Stimulated activated CD4-positive, alpha-beta T cell treated with anti-CD3 and anti-CD28 coated beads, Interleukin-1b, Interleukin-23, amount 100 ng/mL, for 24 hours (primary cell): ENCODE results near the gene MRM2.

Experiments used
- DNase-seq, 4 experiments: peaks; one replicate each; pipeline ENCODE4 v3.0.0-alpha.2; 2020; ENCODE audit warnings: low read depth in 4 of 4, low spot score in 1 of 4

Gene MRM2

DNA sequence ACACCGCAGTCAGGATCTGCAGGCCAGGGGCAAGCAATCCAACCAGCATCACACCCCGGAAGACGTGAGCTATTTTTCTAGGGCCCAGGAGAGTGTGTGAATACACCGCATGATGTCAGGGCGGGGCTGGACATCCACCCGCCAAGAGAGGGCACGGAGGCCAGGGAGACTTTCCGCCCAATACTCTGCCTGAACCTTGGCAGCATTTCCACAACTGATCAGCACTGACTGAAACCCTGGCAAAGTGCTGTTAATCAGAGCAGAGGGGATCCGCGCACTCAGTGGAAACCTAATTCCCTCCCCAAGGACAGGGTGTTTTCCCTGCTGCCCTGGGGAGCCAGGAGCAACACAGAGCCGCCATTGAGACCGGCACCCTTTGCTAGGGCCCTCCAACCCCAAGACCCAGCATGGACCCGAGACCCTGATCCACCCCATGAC is 17.5 kb downstream of the MRM2 start:
- no peak for DNase-seq

DNA sequence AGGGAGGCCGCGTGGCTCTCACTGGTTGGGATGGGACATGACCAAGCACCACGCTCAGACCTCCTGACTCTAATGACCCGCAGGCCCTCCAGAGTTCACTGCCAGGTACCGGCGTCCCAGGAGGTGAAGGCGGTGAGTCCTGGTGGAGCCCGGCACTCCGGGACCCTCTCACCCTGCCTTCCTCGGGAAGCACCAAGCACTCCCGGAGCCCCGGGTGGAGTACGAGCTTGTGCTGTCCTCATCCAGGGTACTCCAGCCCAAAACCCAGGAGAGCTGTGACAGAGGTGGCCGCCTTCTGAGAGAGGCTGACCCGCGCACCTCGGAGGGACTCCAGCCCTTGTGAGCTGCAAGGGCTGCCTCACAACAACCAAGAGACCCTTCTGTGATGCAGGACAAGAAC is 18.7 kb downstream of the MRM2 start:
- no peak for DNase-seq

DNA sequence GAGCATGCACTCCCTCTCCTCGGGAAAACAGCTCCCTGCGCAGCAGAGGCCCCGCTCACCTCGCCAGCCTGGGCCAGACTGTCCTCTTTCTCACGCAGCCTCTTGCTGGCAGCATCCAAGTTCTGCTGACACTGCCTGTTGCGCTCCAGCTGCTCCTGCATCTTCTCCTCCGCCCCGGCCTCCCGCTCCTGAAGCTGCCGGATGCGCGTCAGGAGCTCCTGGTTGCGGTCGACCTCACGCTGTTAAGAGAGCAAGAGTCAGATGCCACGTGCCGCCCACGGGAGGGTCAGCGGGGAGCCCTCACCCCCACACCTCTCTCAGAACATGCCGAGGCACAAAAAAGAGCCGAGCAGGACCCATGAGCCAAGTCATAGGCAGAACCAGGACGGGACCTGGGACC is 19.5 kb downstream of the MRM2 start:
- no peak for DNase-seq

DNA sequence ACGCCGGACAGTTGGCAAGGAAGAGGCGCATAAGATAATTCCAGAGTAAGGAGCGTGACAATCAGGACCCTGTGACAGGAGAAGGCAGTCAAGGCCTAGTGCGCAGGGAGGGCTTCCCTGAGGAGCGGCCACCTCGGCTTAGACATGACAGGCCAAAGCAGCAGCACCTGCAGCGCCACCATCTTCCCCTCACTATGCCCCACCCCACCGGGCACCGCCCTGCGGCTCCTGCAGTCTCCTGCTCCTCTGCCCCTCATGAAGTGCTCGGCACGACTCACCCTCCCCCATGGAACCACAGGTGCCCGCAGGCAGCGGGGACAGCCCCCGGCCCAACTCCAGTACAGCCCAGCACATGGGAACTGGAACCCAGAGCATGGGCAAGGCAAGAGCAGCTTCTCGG is 21.1 kb downstream of the MRM2 start:
- no peak for DNase-seq

DNA sequence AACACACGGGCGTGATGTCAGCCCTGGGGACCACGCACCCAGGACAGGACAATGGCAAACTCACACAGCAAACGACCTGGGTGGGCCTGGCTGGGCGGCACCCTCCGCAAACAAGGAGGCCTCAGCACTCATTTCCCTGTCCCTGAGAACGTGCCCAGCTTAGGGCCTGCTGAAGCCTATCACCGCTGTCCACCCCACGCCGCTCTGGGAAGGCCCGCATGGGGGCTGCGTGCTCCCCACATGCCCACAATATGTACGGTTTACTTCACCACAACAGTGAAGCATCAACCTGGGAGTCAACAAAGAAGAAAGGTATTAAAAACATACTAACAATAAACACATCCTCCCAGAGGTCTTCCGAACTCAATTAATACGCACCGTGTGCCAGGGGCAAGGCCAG is 21.5 kb downstream of the MRM2 start:
- no peak for DNase-seq

DNA sequence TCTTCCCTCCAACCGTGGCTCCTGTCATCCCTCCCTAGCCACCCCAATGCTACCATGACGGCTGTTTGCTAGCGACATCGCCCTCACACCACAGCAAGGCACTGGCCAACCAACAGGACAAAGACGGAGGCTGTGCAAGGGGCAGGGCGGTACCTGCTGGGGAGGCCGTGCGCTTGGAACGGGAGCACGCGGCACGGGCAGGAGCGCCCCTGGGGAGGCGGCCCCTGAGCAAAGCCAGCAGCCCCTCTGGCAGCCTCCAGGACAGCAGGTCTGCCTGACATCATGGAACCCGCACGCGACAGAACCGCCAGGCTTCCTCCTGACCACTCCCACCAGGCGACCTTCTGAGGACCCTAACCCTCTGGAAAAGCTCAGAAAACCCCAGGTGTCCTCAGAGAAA is 22.0 kb downstream of the MRM2 start:
- no peak for DNase-seq

DNA sequence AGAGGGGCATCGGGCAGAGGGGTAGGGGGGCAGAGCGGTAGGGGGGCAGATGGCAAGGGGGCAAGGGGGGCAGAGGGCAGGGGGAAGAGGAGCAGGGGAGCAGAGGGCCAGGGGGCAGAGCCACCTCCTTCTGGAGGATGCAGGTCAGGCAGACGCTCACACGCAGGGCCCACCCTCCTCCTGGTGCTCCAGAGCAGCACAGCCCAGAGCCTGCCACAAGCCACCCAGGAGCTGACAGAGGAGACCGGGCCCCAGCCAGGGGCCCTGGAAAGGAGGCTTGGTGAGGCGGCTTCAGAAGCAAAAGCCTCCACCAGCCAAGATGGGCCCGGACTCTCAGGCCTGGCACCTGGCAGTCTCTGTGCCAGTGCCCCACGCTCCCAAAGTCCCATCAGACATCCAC is 22.4 kb downstream of the MRM2 start:
- no peak for DNase-seq

DNA sequence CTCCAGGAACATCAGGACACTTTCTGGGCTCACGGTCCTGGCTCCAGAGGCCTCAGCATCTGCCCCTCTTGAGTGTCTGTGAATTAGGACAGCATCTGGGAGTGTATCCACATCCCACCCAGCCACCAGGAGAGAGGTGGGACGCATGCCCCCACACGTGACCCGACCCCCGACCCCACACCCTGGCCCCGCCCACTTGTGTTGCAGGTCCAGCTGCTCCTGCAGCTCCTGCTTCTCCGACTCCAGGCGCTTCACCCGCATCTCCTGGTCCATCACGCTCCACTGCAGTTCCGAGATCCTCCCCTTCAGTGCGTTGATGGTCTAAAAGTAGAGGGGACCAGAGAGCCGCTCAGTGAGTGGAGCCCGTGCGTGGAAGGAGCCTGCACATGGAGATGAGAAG is 22.9 kb downstream of the MRM2 start:
- no peak for DNase-seq

DNA sequence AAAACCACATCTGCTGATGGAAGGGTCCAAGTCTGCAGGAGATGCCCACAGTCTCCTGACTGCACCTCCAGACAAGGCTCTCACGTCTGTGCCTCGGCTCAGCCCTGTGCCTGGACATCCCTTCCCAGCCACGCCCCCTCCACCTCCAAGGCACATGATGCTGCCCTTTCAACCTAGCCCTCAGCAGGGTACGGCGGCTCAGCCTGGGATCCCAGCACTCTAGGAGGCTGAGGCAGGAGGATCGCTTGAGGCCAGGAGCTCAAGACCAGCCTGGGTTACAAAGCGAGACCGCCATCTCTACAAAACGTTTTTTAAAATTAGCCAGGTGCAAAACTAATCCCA is 23.6 kb downstream of the MRM2 start:
- no peak for DNase-seq

DNA sequence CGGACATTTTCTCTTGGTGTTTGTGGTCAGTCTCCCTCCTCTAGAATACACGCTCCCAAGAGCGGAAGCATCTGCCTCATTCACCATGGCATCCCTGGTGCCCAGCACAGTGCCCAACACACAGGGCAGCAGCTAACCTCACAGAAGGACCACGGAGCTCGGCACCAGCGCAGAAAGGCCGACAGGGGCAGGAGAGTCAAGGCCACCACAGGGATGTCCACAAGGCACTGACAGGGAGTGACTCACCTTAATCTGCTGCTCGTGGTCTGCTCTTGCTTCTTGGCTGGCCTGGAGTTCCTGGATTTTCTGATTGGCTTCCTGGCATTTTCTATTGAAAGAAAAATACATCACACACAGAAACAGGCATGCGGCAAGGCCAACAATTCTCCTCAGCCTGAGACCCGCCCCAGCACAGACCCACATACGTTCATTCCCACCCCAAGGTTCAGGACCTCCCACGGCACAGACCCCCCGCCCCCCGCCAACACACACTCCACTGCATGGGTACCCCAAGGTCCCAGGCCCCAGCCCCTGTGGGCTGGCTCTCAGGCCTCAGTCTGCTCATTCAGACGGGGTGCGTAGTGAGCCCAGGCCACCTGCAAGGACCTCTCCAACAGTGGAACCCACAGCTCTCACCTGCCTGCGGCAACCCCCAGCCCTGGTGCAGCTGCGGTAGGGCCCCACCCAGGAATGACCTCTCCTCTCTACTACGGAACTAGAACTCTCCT is 24.1 kb downstream of the MRM2 start:
- no peak for DNase-seq

DNA sequence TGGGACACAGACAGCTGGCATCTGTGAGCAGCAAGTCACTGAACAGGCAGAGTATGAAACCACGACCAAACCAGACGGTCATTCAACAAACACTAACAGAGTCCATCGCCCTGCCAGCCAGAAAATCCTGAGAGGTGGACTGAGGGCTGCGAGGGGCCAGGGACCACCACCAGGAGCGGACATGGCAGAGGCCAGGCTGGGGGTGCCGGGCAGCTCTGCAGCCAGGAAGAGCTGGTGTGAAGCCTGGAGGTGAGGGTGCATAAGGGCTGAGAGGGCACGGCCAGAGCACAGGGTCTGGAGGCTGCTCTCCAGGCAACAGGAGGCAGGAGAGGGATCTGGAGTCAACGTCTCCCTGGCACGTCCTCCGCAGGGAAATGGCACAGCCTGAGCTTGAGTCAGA is 24.8 kb downstream of the MRM2 start:
- DNase-seq, result no peak

DNA sequence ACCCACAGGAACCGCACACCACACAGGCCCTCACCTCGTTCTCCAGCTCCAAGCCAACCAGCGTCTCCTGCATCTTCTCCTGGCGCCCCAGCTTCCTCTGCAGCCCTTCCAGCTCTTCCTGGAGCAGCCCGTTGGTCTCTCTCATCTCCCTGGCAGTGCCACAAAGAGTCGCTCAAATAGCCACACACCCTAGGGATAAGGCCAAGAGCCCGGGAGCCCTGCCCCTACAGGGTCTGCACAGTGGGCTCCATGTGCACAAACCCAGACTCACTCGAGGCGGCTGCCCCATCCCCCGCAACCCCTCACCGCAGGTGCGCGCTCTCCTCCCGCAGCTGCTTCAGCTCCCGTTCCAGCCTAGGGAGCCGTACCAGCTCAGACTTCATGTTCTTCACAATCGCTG is 26.2 kb downstream of the MRM2 start:
- DNase-seq, result no peak

DNA sequence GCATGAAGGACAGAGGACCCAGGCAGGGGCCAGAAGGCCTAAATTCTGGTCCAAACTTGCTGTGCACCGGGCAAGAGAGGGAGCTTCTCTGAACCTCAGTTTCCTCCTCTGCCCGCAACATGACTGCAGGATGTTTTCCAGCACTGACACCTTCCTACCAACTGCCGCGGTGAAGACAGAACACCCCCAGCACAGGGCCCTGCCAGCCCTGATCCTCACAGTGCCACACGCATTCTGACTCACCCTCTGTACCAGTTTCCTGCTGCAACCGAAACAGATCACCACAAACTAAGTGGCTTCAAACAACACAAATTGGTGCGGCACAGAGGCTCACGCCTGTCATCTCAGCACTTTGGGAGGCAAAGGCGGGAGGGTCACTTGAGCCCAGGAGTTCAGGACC is 27.4 kb downstream of the MRM2 start:
- DNase-seq, result no peak

DNA sequence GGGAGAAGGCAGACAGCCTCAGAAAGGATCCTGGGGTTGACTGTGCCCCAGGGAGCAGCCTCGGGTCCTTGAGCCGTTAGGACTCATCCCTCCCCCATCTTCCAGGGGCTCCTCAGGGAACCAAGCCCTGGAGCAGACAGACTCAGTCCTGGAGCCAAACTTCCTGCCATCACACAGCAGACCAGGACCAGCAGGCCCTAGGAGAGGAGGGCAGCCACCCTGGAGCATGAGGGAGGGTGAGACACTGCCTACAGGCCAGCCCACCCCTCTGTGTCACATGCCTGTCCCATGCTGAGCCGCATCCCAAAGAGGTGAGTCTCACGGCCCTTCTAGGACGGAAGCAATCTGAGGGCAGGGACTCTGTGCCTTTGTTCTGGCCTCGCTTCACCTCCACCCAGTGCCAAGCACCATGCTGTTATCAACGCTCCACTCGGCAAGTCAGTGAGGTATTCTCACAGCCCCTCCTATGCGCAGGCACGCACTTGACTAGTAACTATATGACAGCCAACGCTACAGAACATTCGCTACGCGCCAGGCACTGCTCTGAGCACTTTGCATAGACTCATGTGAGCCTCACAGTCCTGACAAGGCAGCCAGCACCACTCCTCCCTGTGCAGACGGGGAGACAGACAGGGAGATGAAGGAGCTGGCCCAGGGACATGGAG is 28.3 kb downstream of the MRM2 start:
- no peak for DNase-seq

DNA sequence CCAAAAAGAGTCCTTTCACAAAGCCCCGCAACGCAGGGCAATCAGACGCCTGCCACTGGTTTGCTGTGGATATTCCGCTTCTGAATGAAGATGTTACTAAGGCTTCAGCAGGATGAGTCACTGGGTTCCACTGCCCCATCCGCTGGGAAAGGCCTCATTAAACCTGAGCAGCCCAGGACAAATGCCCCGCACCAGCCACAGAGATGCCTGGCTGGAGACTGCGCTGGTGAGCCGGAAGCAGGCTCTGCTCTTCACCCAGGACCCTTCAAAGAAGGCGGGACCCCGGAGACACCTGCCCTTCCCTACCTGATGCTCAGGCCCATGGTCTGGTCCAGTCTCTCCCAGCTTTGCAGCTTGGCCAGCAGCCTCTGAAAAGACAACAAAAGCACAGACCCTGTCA is 29.1 kb downstream of the MRM2 start:
- no peak for DNase-seq

DNA sequence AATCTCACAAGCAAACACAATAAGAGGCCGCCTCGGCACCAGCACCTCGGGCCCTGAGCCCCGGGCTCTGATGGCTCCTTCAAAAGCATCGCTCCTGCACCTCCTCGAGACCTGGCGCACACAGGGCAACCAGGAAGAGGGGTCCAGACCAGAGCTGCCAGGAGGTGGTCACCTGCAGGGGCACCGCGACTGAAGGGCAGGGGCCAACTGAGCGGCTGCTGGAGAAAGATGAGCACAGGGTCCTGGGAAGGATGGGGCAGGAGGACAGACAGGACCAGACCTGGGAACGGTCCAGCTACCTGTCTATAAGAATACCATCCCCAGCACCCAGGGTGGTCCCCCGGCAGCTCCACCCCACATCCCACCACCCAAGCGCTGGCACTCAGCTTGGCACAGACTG is 30.1 kb downstream of the MRM2 start:
- no peak for DNase-seq

DNA sequence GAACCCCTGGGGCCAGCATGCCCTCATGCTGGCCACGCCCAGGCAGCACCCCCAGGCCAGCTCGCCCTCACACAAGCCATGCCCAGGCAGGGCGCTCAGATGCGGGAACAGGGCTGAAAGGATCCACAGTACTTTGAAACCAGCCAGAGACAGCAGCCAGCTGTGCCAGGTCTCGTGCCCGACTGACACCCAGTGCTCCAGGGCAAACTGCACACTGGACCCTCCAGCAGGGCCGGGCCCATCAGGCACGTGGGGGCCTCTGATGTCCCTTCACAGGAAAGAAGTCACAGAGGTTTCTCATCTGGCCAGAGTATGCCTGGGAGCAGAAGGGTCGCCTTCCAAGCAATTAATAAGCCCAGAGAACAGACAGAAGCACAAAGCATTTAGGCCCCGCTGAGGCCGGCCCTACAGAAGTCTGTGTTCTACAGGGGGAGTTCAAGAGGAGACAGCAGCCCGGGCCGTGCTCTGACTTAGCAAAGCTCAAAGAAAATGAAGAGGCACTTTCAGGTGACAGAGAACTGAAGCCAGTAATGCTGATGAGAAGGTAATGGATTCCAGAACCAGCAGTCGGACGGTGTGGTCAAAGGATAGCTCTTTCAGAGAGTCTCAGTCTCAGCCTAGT is 30.6 kb downstream of the MRM2 start:
- no peak for DNase-seq

DNA sequence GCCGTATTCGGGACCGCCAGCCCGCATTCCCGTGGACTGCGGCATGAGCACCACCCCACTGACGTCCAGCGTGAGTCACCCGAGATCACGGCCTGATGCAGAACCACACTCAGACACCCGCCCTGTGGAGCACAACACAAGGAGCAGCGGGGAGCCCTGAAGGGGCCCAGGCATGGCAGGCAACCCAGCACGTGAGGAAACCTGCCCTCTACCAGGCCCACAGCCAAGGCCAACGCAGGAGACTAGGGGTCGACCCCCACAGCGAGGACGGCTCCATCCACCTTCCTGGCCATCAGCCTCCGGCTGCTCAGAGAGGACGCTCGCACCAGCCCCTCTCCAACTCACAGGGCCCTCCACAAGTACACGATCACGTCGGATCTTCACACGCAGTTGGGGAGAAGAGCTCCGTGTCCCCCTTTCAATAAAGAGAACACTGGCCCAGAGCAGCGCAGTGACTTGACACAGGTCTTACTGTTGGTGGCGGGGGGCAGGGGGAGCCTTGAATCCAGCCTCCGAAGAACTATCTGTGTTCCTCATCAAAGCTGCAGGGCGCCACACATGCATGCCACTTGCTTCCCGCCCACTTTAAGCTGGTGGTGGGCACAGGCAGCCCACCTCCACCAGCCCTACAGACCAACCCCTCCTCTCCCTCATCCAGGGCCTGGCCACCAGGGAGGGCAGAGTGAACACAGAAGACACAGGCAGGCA is 31.3 kb downstream of the MRM2 start:
- no peak for DNase-seq

DNA sequence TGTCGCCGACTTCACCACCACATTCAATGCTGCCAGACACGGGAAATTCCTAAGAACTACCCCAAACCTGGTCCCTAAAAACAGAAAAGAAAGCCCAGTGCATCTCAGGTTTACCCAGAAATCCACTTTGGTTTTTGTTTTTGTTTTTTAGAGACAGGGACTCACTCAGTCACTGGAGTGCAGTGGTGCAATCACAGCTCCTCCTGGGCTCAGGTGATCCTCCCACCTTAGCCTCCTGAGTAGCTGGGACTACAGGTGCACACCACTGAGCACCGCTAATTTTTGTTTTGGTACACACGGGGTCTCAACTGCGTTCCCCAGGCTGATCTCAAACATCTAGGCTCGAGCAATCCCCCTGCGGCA is 32.1 kb downstream of the MRM2 start:
- DNase-seq, result no peak

DNA sequence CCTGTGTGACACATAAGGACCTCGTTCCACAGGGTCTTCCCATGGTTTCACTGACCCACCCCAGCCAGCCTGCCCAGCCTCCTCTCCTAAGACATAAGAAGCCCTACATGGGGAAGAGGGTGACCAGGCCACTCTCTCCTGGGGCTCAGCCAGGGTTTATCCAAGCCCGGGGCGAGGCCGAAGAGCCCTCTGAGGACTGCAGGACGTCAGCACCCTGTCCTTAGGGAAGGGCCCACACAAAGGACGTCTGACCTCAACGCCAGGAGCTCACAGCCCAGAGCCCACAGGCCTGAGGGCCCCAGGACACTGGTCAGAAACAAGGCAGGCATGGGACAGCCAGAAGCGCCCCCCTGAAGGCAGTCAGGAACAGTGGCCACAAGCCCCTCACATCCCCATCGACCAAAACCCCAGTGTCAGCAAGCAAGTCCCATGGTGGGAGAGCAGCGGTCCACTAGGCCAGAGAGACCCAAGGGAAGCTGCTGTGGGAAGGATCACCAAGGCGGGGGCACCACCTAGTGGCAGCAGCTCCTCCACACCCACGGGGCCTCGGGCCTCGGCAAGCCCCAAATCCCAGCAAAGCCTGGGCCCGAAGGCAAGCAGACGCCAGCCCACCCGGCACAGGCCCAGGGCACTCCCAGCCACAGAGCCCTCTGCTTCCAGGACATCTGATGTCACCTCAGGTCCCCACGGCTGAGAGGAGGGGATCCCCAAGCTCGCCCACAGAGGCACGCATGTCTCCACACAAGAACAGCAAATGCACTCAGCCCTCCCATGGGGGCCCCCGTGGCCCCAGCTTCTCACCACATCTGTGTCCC is 32.7 kb downstream of the MRM2 start:
- DNase-seq, result peak in 3 of 4 experiments; percentile 21 to 30 (median 22)

DNA sequence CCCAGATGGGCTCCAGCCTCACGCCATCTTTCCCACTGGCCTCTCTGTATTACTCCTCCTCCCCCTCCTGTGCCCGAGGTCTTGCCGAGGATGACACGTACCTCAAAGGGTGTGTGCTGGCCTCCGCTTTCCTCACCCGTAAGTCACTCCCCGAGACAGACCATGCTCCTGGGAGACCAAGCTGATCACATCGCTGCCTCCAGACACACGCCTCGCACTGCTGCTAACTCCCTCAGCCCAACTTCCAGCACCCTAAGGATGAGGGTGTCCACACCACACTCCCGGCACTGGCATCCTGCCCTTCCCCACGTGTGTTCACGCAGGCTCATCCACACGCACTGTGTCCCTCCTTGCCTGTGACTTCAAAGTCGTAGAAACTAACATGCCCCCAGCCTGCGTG is 33.3 kb downstream of the MRM2 start:
- DNase-seq, result no peak
